IMR-90 (cell line): Measurements from ENCODE around the gene TMPRSS5. TPM values are rescaled to one million over a fixed set of nuclear protein-coding genes. Genes with fewer than 3 reads are reported as not detected.

Source experiments
- ATAC-seq: fragments of 200-7000 bp; cut with Tn5 transposase; 2 replicates; pipeline ENCODE4 v1.9.1; 2020; ENCODE audit warnings: low read depth, mild to moderate bottlenecking, moderate library complexity
- BruUV-seq: library from RNA; stranded (reverse); fragments of 400-500 nt; replicated peaks from 2 replicates; lab custom pipeline; 2021; lab: Mats Ljungman, UMichigan
- CTCF ChIA-PET: fragments of 300-600 bp; formaldehyde crosslinking; extraction: SDS; loops from one replicate; lab custom pipeline; 2021; ENCODE audit warnings: antibody characterized with exemption; lab: Yijun Ruan, JAX
- POLR2A ChIA-PET: fragments of 300-600 bp; sonication (Branson Sonifier 250); formaldehyde crosslinking; loops from one replicate; lab custom pipeline; 2022; ENCODE audit warnings: antibody characterized with exemption; ENCODE audit not compliant: unreplicated experiment; lab: Charles Lee
- DNase-seq: peaks from one replicate; pipeline ENCODE4 v3.0.0; 2013
- H2AFZ ChIP-seq: replicated peaks from 2 replicates; pipeline ENCODE3; 2013; ENCODE audit warnings: low read length, mild to moderate bottlenecking; ENCODE audit not compliant: poor library complexity
- H2AK5ac ChIP-seq: 2 replicates; pipeline ENCODE4 v1.6.1; 2013; ENCODE audit warnings: low read depth, low read length, inconsistent platforms
- H2AK9ac ChIP-seq: replicated peaks from 2 replicates; pipeline ENCODE3; 2013; ENCODE audit warnings: mild to moderate bottlenecking, low read depth, low read length, moderate library complexity; ENCODE audit not compliant: poor library complexity
- H2BK120ac ChIP-seq: 2 replicates; pipeline ENCODE4 v1.6.1; 2013; ENCODE audit warnings: low read depth, low read length, inconsistent platforms
- H2BK15ac ChIP-seq: 3 replicates; pipeline ENCODE4 v1.6.1; 2013; ENCODE audit warnings: low read depth, low read length, inconsistent platforms
- H2BK20ac ChIP-seq: 2 replicates; pipeline ENCODE4 v1.6.1; 2013; ENCODE audit warnings: low read depth, mild to moderate bottlenecking, inconsistent platforms, low read length, moderate library complexity
- H2BK5ac ChIP-seq: 2 replicates; pipeline ENCODE4 v1.6.1; 2013; ENCODE audit warnings: mild to moderate bottlenecking, low read depth, low read length, inconsistent platforms; ENCODE audit not compliant: poor library complexity, severe bottlenecking
- H3K14ac ChIP-seq: replicated peaks from 2 replicates; pipeline ENCODE4 v1.6.1; 2013; ENCODE audit warnings: low read depth, low read length, inconsistent platforms
- H3K18ac ChIP-seq: 2 replicates; pipeline ENCODE4 v1.6.1; 2013; ENCODE audit warnings: low read depth, low read length, control low read depth
- H3K23ac ChIP-seq: 2 replicates; pipeline ENCODE4 v1.6.1; 2013; ENCODE audit warnings: low read depth, low read length, inconsistent platforms
- H3K27ac ChIP-seq: 2 replicates; pipeline ENCODE4 v1.5.1; 2013; ENCODE audit warnings: mild to moderate bottlenecking, control low read depth, low read length; ENCODE audit not compliant: insufficient read depth
- H3K27me3 ChIP-seq: 2 replicates; pipeline ENCODE4 v1.6.1; 2013; ENCODE audit warnings: low read length; ENCODE audit not compliant: control insufficient read depth, insufficient read depth
- H3K36me3 ChIP-seq: 2 replicates; pipeline ENCODE4 v1.6.1; 2013; ENCODE audit warnings: low read length, mixed read lengths; ENCODE audit not compliant: control insufficient read depth, insufficient read depth
- H3K4ac ChIP-seq: 2 replicates; pipeline ENCODE4 v1.6.1; 2013; ENCODE audit warnings: low read depth, low read length, inconsistent platforms
- H3K4me1 ChIP-seq: 2 replicates; pipeline ENCODE4 v1.6.1; 2013; ENCODE audit warnings: low read length, mixed read lengths; ENCODE audit not compliant: control insufficient read depth, insufficient read depth
- H3K4me2 ChIP-seq: 2 replicates; pipeline ENCODE4 v1.6.1; 2013; ENCODE audit warnings: low read depth, mild to moderate bottlenecking, control low read depth, low read length, moderate library complexity
- H3K4me3 ChIP-seq: 2 replicates; pipeline ENCODE4 v1.5.1; 2013; ENCODE audit warnings: low read depth, mild to moderate bottlenecking, control low read depth, low read length, moderate library complexity; ENCODE audit not compliant: insufficient read depth
- H3K56ac ChIP-seq: 2 replicates; pipeline ENCODE4 v1.6.1; 2013; ENCODE audit warnings: low read length, inconsistent platforms; ENCODE audit not compliant: insufficient read depth; ENCODE audit errors: extremely low read depth
- H3K79me1 ChIP-seq, 2 experiments: 2 replicates each; pipeline ENCODE4 v1.6.1; 2013; ENCODE audit warnings: low read length in 2 of 2, inconsistent platforms in 1 of 2, low read depth in 1 of 2
- H3K9ac ChIP-seq: 2 replicates; pipeline ENCODE4 v1.6.1; 2013; ENCODE audit warnings: low read depth, low read length, control low read depth
- H3K9me1 ChIP-seq: 2 replicates; pipeline ENCODE4 v1.6.1; 2013; ENCODE audit warnings: low read length, inconsistent platforms; ENCODE audit not compliant: insufficient read depth
- H3K9me3 ChIP-seq: 2 replicates; pipeline ENCODE4 v1.6.1; 2013; ENCODE audit warnings: low read length; ENCODE audit not compliant: control insufficient read depth, insufficient read depth
- H4K20me1 ChIP-seq: 2 replicates; pipeline ENCODE4 v1.6.1; 2013; ENCODE audit warnings: low read length, inconsistent platforms; ENCODE audit not compliant: insufficient read depth
- H4K5ac ChIP-seq: 2 replicates; pipeline ENCODE4 v1.6.1; 2013; ENCODE audit warnings: mild to moderate bottlenecking, low read depth, low read length, control low read depth
- H4K8ac ChIP-seq, 2 experiments: 2 replicates each; pipeline ENCODE4 v1.6.1; 2013; ENCODE audit warnings: low read depth in 2 of 2, low read length in 2 of 2, control low read depth in 1 of 2, inconsistent platforms in 1 of 2
- H4K91ac ChIP-seq: 2 replicates; pipeline ENCODE4 v1.6.1; 2013; ENCODE audit warnings: low read depth, low read length, inconsistent platforms; ENCODE audit not compliant: insufficient read depth
- MAFK ChIP-seq: IDR thresholded peaks from 2 replicates; pipeline ENCODE4 v1.6.1; 2012; ENCODE audit warnings: low read depth, low read length, improper control_type of control experiment
- MAZ ChIP-seq: IDR thresholded peaks from 2 replicates; pipeline ENCODE4 v1.6.1; 2012; ENCODE audit warnings: low read depth, mild to moderate bottlenecking, low read length, improper control_type of control experiment, moderate library complexity, borderline replicate concordance
- RAD21 ChIP-seq: IDR thresholded peaks from 2 replicates; pipeline ENCODE4 v1.6.1; 2012; ENCODE audit warnings: low read length, improper control_type of control experiment
- WGBS, 2 experiments: methylation state at CpG; one replicate each; pipeline versions ENCODE4 v1.1.5 to v1.1.7; 2013; ENCODE audit warnings: missing lambda C conversion rate in 2 of 2; ENCODE audit not compliant: insufficient read length in 1 of 2; ENCODE audit errors: extremely low coverage in 2 of 2; 5-methylcytosine and 5-hydroxymethylcytosine counted together
- dilution Hi-C: fragments of 300-500 bp; cut with HindIII; formaldehyde crosslinking; loops from one replicate; pipeline ENCODE4 v1.14.3; 2018; ENCODE audit warnings: low sequenced_read_pairs; ENCODE audit not compliant: unreplicated experiment
- in situ Hi-C: fragments of 300-500 bp; cut with MboI; formaldehyde crosslinking; loops from 3 replicates; pipeline ENCODE4 v1.14.3; 2019; ENCODE audit warnings: low sequenced_read_pairs, inconsistent platforms, mixed read lengths
- intact Hi-C: fragments of 100-400 bp; cut with micrococcal nuclease; formaldehyde crosslinking; loops from 2 replicates; pipeline ENCODE4 v1.10.0; 2022
- polyA plus RNA-seq, 3 experiments: library from polyadenylated mRNA; depleted of rRNA; stranded (reverse); fragments of >200 nt; gene quantifications; 2 replicates each; pipeline ENCODE4 v1.2.3, GENCODE V29; 2012; ENCODE audit warnings: low replicate concordance in 1 of 3
- total RNA-seq: library from RNA; depleted of rRNA; stranded (reverse); fragments of >200 nt; gene quantifications from 2 replicates; pipeline ENCODE4 v1.2.3, GENCODE V29; 2012

The TMPRSS5 gene
- total and polyA plus RNA-seq, 2 of the 4 experiments (the other 2 are of a cell fraction), result under 0.01 to 0.24 TPM

DNA sequence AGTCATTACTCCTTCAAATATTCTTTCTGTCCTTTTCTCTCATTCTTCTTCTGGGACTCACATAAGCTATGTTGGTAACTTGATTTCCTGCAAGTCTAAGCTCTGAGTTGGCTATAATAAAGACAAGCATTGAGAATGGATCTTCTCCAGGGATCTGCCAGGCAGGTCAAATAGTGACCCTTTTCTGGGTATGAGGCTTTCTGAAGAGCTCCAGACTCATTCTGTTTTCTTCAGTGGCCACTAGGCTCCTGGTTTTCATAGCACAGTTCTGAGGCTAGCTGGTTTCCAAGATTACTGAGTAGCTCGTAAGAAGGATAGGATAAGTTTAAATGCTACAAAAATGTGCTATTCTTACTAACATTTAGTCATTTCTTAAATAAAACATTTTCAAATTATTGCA is 38.3 kb downstream of the TMPRSS5 start:
- no CpG with 5 or more reads among the region's 1 CpG for WGBS, 2 experiments
- CTCF ChIA-PET, result interaction anchor here (1.0 kb wide), 1 partner anchor 16 kb away, joined by 5 read pairs; no protein-coding TSS in a partner anchor

More for the DNA sequence above, 38.3 kb downstream of the TMPRSS5 start:
- Histone ChIP-seq H2AK5ac (no peak overlapping the region), H3K18ac (no peak overlapping the region), H2BK15ac (no peak overlapping the region), H3K56ac (no peak overlapping the region), H3K9me3 (no peaks in the 10 kb centered on the region), H3K79me1 (no peaks in the 10 kb centered on the region), H3K4ac (no peak overlapping the region), H3K36me3 (no peaks in the 10 kb centered on the region), H3K9ac (no peak overlapping the region), H3K4me3 (no peak overlapping the region), H2BK20ac (no peak overlapping the region), H3K4me1 (no peaks in the 10 kb centered on the region), H2AK9ac (no peak overlapping the region), H3K4me2 (no peak overlapping the region), H2AFZ (no peak overlapping the region), H4K5ac (no peak overlapping the region), H4K20me1 (no peaks in the 10 kb centered on the region), H4K91ac (no peak overlapping the region), H3K14ac (no peak overlapping the region), H2BK5ac (no peak overlapping the region), H3K27me3 (peaks cover 1% of the 10 kb centered on the region), H3K27ac (no peak overlapping the region), H3K23ac (no peak overlapping the region), H4K8ac (no peak overlapping the region), H3K9me1 (no peaks in the 10 kb centered on the region), H2BK120ac (no peak overlapping the region)
- POLR2A ChIA-PET, result no interaction called here
- intact Hi-C loops (no loop called here), dilution Hi-C loops (no loop called here), in situ Hi-C loops (no loop called here)
- no TSS peak for BruUV-seq
- ATAC-seq (no peak), DNase-seq (no peak)
- no peak for TF ChIP-seq RAD21
- no peak for TF ChIP-seq MAZ
- no peak for TF ChIP-seq MAFK
